Testis (tissue), 3 donors: ENCODE measurements around the gene FMNL2. TPM values are rescaled to one million over a fixed set of nuclear protein-coding genes. Genes with fewer than 3 reads are reported as not detected.

Source experiments
- DNase-seq: peaks from one replicate; pipeline ENCODE4 v3.0.0-alpha.2; 2019
- H3K27ac ChIP-seq, 2 donors: fragments of 200-600 bp; sonication (generic); one replicate each; pipeline ENCODE4 v1.5.1; 2019
- H3K27me3 ChIP-seq: fragments of 200-600 bp; sonication (generic); one replicate; pipeline ENCODE4 v1.5.1; 2019
- H3K36me3 ChIP-seq: fragments of 200-600 bp; sonication (generic); one replicate; pipeline ENCODE4 v1.5.1; 2017; ENCODE audit warnings: low read depth; ENCODE audit errors: missing control alignments
- H3K4me1 ChIP-seq: fragments of 200-600 bp; sonication (generic); one replicate; pipeline ENCODE4 v1.5.1; 2019
- H3K4me3 ChIP-seq, 2 donors: fragments of 200-600 bp; sonication (generic); one replicate each; pipeline ENCODE4 v1.5.1; 2017 to 2019
- H3K9me3 ChIP-seq: fragments of 200-600 bp; sonication (generic); one replicate; pipeline ENCODE4 v1.5.1; 2017
- CTCF ChIP-seq, 3 experiments: fragments of 450-650 bp in 2 of 3; fragments of 200-600 bp in 1 of 3; sonication (generic) in 1 of 3; IDR thresholded peaks; one replicate each; pipeline ENCODE4 v1.5.1; 2016 to 2019; ENCODE audit warnings: antibody characterized with exemption in 3 of 3, mild to moderate bottlenecking in 2 of 3, moderate library complexity in 1 of 3
- POLR2A ChIP-seq: fragments of 450-650 bp; IDR thresholded peaks from one replicate; pipeline ENCODE4 v1.6.1; 2017; ENCODE audit warnings: antibody characterized with exemption, mild to moderate bottlenecking, moderate library complexity
- WGBS, 2 donors: methylation state at CpG; one replicate each; pipeline ENCODE4 v1.1.5; 2018; 5-methylcytosine and 5-hydroxymethylcytosine counted together
- intact Hi-C: fragments of 100-400 bp; cut with DNase I; formaldehyde crosslinking; loops from one replicate; pipeline ENCODE4 v1.15.1; 2023; ENCODE audit warnings: low total_unique reads
- polyA plus RNA-seq: library from polyadenylated mRNA; stranded (reverse); fragments of 350-450 nt; fragmentation: Illumina TruSeq; extraction: RNeasy Lipid Tissue Mini Kit (QIAGEN cat#74804); gene quantifications from one replicate; pipeline ENCODE4 v1.2.3, GENCODE V29; 2014; ENCODE audit warnings: low read depth, low replicate concordance; ENCODE audit not compliant: insufficient read depth
- total RNA-seq, 2 donors: library from RNA; depleted of rRNA; stranded (reverse); fragments of >200 nt; gene quantifications; one replicate each; pipeline ENCODE4 v1.2.3, GENCODE V29; 2016

The FMNL2 gene
- total and polyA plus RNA-seq, 3 donors from 2014 or later = 15.4 to 19.8 (median 16.8) TPM

GRCh38 chr2:152436148-152436547 is 101.2 kb downstream of the FMNL2 start:
- no peak for TF ChIP-seq CTCF (IDR thresholded peaks at IDR 0.05)
- no peak for TF ChIP-seq POLR2A
- Histone ChIP-seq H3K27me3 (no peaks in the 10 kb centered on the region), H3K36me3 (no peaks in the 10 kb centered on the region), H3K4me3 (no peak overlapping the region), H3K4me1 (peaks cover 8% of the 10 kb centered on the region), H3K9me3 (no peaks in the 10 kb centered on the region), H3K27ac (no peak overlapping the region)
- DNase-seq = no peak
- WGBS, 2 donors = 89 to 100% methylated on average over 1 of the region's 1 CpG
- intact Hi-C loops = no loop called here

- Histone ChIP-seq H3K4me1 (peaks cover 4% of the 10 kb centered on the region), H3K27ac (no peak overlapping the region), H3K4me3 (no peak overlapping the region), H3K27me3 (no peaks in the 10 kb centered on the region), H3K9me3 (no peaks in the 10 kb centered on the region), H3K36me3 (no peaks in the 10 kb centered on the region)
- WGBS, 2 donors = 91 to 96% methylated on average over 5 of the region's 5 CpGs
- no peak for DNase-seq
- TF ChIP-seq CTCF (IDR thresholded peaks at IDR 0.05) = no peak
- no peak for TF ChIP-seq POLR2A
- intact Hi-C loops = no loop called here
Observed at GRCh38 chr2:152437276-152438108, 102.5 kb downstream of the FMNL2 start.

GRCh38 chr2:152440049-152440448 is 105.1 kb downstream of the FMNL2 start:
- H3K9me3 ChIP-seq = no peaks in the 10 kb centered on the region
- WGBS, 2 donors = 90 to 92% methylated on average over 4 of the region's 4 CpGs
- no peak overlapping the region for H3K27ac ChIP-seq
- peaks cover 8% of the 10 kb centered on the region for H3K4me1 ChIP-seq
- H3K36me3 ChIP-seq = no peaks in the 10 kb centered on the region
- DNase-seq = no peak
- intact Hi-C loops = no loop called here
- H3K4me3 ChIP-seq = no peak overlapping the region
- H3K27me3 ChIP-seq = no peaks in the 10 kb centered on the region
- TF ChIP-seq CTCF (IDR thresholded peaks at IDR 0.05) (no peak), POLR2A (no peak)

GRCh38 chr2:152440460-152440859 is 105.5 kb downstream of the FMNL2 start:
- H3K36me3 ChIP-seq = no peaks in the 10 kb centered on the region
- peaks cover 8% of the 10 kb centered on the region for H3K4me1 ChIP-seq
- intact Hi-C loops = no loop called here
- no peak for DNase-seq
- WGBS, 2 donors = 79 to 93% methylated on average over 3 of the region's 3 CpGs
- TF ChIP-seq POLR2A = no peak
- TF ChIP-seq CTCF (IDR thresholded peaks at IDR 0.05) = no peak
- no peaks in the 10 kb centered on the region for H3K9me3 ChIP-seq
- no peak overlapping the region for H3K27ac ChIP-seq
- H3K27me3 ChIP-seq = no peaks in the 10 kb centered on the region
- no peak overlapping the region for H3K4me3 ChIP-seq

- Histone ChIP-seq H3K9me3 (no peaks in the 10 kb centered on the region), H3K4me3 (no peak overlapping the region), H3K27me3 (no peaks in the 10 kb centered on the region), H3K36me3 (no peaks in the 10 kb centered on the region), H3K4me1 (peaks cover 8% of the 10 kb centered on the region), H3K27ac (no peak overlapping the region)
- WGBS, 2 donors = 90 to 97% methylated on average over 7 of the region's 7 CpGs
- DNase-seq = no peak
- TF ChIP-seq POLR2A (no peak), CTCF (IDR thresholded peaks at IDR 0.05) (no peak)
- intact Hi-C loops = no loop called here
Observed at GRCh38 chr2:152441961-152442360, 107.0 kb downstream of the FMNL2 start.
